DND-41 (cell line): Measurements from ENCODE around the gene SEC23IP.

ENCODE experiments used
- EZH2 ChIP-seq: IDR thresholded peaks from 3 replicates; pipeline ENCODE4 v1.6.1; 2012; ENCODE audit warnings: borderline replicate concordance, low read depth, mild to moderate bottlenecking, moderate library complexity, low read length, inconsistent platforms; ENCODE audit not compliant: severe bottlenecking
- TF ChIP-seq, protein P1 (sequence below): IDR thresholded peaks from 2 replicates; pipeline ENCODE4 v1.5.1; 2012; ENCODE audit warnings: borderline replicate concordance, low read length, moderate library complexity, mild to moderate bottlenecking; ENCODE audit not compliant: poor library complexity, severe bottlenecking; ENCODE audit errors: extremely low read depth

- TF ChIP-seq, protein P1, sequence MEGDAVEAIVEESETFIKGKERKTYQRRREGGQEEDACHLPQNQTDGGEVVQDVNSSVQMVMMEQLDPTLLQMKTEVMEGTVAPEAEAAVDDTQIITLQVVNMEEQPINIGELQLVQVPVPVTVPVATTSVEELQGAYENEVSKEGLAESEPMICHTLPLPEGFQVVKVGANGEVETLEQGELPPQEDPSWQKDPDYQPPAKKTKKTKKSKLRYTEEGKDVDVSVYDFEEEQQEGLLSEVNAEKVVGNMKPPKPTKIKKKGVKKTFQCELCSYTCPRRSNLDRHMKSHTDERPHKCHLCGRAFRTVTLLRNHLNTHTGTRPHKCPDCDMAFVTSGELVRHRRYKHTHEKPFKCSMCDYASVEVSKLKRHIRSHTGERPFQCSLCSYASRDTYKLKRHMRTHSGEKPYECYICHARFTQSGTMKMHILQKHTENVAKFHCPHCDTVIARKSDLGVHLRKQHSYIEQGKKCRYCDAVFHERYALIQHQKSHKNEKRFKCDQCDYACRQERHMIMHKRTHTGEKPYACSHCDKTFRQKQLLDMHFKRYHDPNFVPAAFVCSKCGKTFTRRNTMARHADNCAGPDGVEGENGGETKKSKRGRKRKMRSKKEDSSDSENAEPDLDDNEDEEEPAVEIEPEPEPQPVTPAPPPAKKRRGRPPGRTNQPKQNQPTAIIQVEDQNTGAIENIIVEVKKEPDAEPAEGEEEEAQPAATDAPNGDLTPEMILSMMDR = no peak
- no peak for TF ChIP-seq EZH2
These were observed 1.4 kb downstream of the SEC23IP start for GRCh38 chr10:119893845-119894427.
